GM21367 (cell line): Measurements from ENCODE around the gene AREG.
"Not testable (repeated sequence)": the region's sequence is repeated elsewhere in the genome, so short reads cannot be mapped to it uniquely, and the experiment has no call there.

ENCODE experiments used
- ATAC-seq: cut with Tn5 transposase; IDR thresholded peaks from one replicate; pipeline ENCODE4 v1.9.1; 2021; ENCODE audit not compliant: unreplicated experiment

Gene AREG

GRCh38 chr4:74444891-74445642 is at the start of gene AREG:
AREG (plus strand) TSS chr4:74445136; CDS start chr4:74445346, 210 bp downstream.
- ATAC-seq = peak; percentile 90

- ATAC-seq = no peak
These were observed 49.3 kb upstream of the AREG start for GRCh38 chr4:74395633-74396032.

GRCh38 chr4:74397748-74398426 is 47.0 kb upstream of the AREG start:
- peak; percentile 46 for ATAC-seq

GRCh38 chr4:74398894-74399589 is 45.9 kb upstream of the AREG start:
- not testable (repeated sequence) for ATAC-seq

GRCh38 chr4:74400395-74400794 is 44.5 kb upstream of the AREG start:
- no peak for ATAC-seq

- peak; percentile 96 for ATAC-seq
These were observed 42.1 kb upstream of the AREG start for GRCh38 chr4:74402692-74403456.

- ATAC-seq = no peak
These were observed 37.0 kb upstream of the AREG start for GRCh38 chr4:74407891-74408290.

GRCh38 chr4:74408639-74409038 is 36.3 kb upstream of the AREG start:
- ATAC-seq = no peak

GRCh38 chr4:74410272-74410671 is 34.7 kb upstream of the AREG start:
- ATAC-seq = no peak

- no peak for ATAC-seq
These were observed 32.7 kb upstream of the AREG start for GRCh38 chr4:74412225-74412624.

- no peak for ATAC-seq
These were observed 31.7 kb upstream of the AREG start for GRCh38 chr4:74413265-74413664.

- ATAC-seq = no peak
These were observed 30.7 kb upstream of the AREG start for GRCh38 chr4:74414149-74414809.

- no peak for ATAC-seq
These were observed 29.2 kb upstream of the AREG start for GRCh38 chr4:74415602-74416300.

GRCh38 chr4:74418063-74418670 is 26.8 kb upstream of the AREG start:
- ATAC-seq = no peak

- ATAC-seq = no peak
These were observed 24.1 kb upstream of the AREG start for GRCh38 chr4:74420863-74421262.

GRCh38 chr4:74423104-74423503 is 21.8 kb upstream of the AREG start:
- ATAC-seq = no peak

- ATAC-seq = no peak
These were observed 20.8 kb upstream of the AREG start for GRCh38 chr4:74424111-74424510.

- no peak for ATAC-seq
These were observed 18.8 kb upstream of the AREG start for GRCh38 chr4:74426101-74426500.

- no peak for ATAC-seq
These were observed 16.7 kb upstream of the AREG start for GRCh38 chr4:74428276-74428675.
